ENCODE measurements around the gene PRDM16. TPM values are rescaled to one million over a fixed set of nuclear protein-coding genes. Genes with fewer than 3 reads are reported as not detected.

The PRDM16 gene
- total and polyA plus RNA-seq, 2 of the 4 experiments (the other 2 are of a cell fraction) = 0.02 TPM; not detected in 1

DNA sequence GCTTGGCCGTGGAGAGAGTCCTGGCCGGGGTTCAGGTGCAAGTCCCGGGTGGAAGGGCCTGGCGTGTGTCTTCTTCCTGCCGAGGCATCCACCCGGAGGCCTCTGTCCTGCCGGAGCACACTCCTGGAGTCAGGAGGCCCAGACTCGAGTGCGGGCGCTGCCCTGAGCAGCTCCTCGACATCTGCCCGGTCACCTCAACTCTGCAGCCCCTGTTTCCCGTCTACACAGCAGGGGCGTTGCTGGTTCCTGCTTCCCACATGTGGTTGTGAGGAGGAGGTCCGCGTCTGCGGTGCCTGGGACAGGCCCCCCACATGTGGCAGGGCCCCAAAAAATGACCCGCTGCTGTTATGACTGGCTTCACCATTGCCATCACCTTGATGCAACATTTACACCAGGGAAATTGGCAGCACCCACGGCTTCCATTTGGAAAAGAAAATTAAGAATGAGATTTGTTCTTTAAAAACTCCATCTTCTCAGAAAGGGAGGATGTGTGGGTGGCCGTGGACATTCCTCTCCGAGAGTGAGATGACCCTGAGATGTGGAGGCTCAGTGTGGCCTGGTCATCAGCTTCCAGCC is 169.8 kb downstream of the PRDM16 start:
- BruUV-seq (replicated peaks) = no TSS peak
- in situ Hi-C loops (cut with MboI; ENCODE audit: low sequenced_read_pairs) = loop anchor here (10.0 kb wide), 1 partner anchor 64 kb away; no protein-coding TSS in a partner anchor
- no peak overlapping the region for H2AK5ac ChIP-seq (ENCODE audit: low read depth, low read length)
- no peak overlapping the region for H3K18ac ChIP-seq (ENCODE audit: low read depth, low read length)
- no peak overlapping the region for H4K5ac ChIP-seq (ENCODE audit: low read depth, low read length)
- no peak for ATAC-seq (ENCODE audit: low read depth)
- no peak overlapping the region for H3K14ac ChIP-seq (replicated peaks; ENCODE audit: low read depth, low read length)
- no peak overlapping the region for H2AFZ ChIP-seq (replicated peaks; ENCODE audit: low read length, poor library complexity)
- H3K9ac ChIP-seq (ENCODE audit: low read depth, low read length) = no peak overlapping the region
- no peak overlapping the region for H3K4me2 ChIP-seq (ENCODE audit: low read depth, low read length)
- no peaks in the 10 kb centered on the region for H3K79me1 ChIP-seq (ENCODE audit: low read depth in 1 of 2, low read length in 2 of 2)
- no peaks in the 10 kb centered on the region for H3K9me1 ChIP-seq (ENCODE audit: insufficient read depth, low read length)
- H2BK120ac ChIP-seq (ENCODE audit: low read depth, low read length) = no peak overlapping the region
- dilution Hi-C loops (cut with HindIII; ENCODE audit: low sequenced_read_pairs, unreplicated experiment) = no loop called here
- no peak overlapping the region for H3K4me3 ChIP-seq (ENCODE audit: insufficient read depth, low read depth, low read length)
- POLR2A ChIA-PET (ENCODE audit: unreplicated experiment) = no interaction called here
- no peaks in the 10 kb centered on the region for H3K4me1 ChIP-seq (ENCODE audit: control insufficient read depth, insufficient read depth, low read length)
- no peak overlapping the region for H2BK15ac ChIP-seq (ENCODE audit: low read depth, low read length)
- peaks cover 4% of the 10 kb centered on the region for H3K9me3 ChIP-seq (ENCODE audit: control insufficient read depth, insufficient read depth, low read length)
- no peaks in the 10 kb centered on the region for H4K20me1 ChIP-seq (ENCODE audit: insufficient read depth, low read length)
- DNase-seq = no peak
- TF ChIP-seq CHD1 (IDR thresholded peaks at IDR 0.05; ENCODE audit: low read depth, low read length) = no peak
- no peak for TF ChIP-seq RAD21 (IDR thresholded peaks at IDR 0.05; ENCODE audit: low read length)
- TF ChIP-seq MAZ (IDR thresholded peaks at IDR 0.05; ENCODE audit: borderline replicate concordance, low read depth, low read length) = no peak
- TF ChIP-seq MXI1 (IDR thresholded peaks at IDR 0.05; ENCODE audit: borderline replicate concordance, low read depth, low read length) = no peak
- TF ChIP-seq NFE2L2 (IDR thresholded peaks at IDR 0.05; ENCODE audit: low read depth, low read length) = no peak
- TF ChIP-seq RCOR1 (IDR thresholded peaks at IDR 0.05; ENCODE audit: insufficient replicate concordance, low read length) = no peak
- TF ChIP-seq, protein P1, sequence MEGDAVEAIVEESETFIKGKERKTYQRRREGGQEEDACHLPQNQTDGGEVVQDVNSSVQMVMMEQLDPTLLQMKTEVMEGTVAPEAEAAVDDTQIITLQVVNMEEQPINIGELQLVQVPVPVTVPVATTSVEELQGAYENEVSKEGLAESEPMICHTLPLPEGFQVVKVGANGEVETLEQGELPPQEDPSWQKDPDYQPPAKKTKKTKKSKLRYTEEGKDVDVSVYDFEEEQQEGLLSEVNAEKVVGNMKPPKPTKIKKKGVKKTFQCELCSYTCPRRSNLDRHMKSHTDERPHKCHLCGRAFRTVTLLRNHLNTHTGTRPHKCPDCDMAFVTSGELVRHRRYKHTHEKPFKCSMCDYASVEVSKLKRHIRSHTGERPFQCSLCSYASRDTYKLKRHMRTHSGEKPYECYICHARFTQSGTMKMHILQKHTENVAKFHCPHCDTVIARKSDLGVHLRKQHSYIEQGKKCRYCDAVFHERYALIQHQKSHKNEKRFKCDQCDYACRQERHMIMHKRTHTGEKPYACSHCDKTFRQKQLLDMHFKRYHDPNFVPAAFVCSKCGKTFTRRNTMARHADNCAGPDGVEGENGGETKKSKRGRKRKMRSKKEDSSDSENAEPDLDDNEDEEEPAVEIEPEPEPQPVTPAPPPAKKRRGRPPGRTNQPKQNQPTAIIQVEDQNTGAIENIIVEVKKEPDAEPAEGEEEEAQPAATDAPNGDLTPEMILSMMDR (conservative IDR thresholded peaks at IDR 0.05; ENCODE audit: low read depth, low read length) = no peak
- no peak for TF ChIP-seq MAFK (IDR thresholded peaks at IDR 0.05; ENCODE audit: low read depth, low read length)
- no peak for TF ChIP-seq BHLHE40 (IDR thresholded peaks at IDR 0.05; ENCODE audit: low read depth, low read length)
- TF ChIP-seq POLR2A (IDR thresholded peaks at IDR 0.05; ENCODE audit: low read depth, low read length) = no peak
- no peak for TF ChIP-seq RFX5 (IDR thresholded peaks at IDR 0.05; ENCODE audit: low read depth, low read length)
- TF ChIP-seq, protein P2, sequence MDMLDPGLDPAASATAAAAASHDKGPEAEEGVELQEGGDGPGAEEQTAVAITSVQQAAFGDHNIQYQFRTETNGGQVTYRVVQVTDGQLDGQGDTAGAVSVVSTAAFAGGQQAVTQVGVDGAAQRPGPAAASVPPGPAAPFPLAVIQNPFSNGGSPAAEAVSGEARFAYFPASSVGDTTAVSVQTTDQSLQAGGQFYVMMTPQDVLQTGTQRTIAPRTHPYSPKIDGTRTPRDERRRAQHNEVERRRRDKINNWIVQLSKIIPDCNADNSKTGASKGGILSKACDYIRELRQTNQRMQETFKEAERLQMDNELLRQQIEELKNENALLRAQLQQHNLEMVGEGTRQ (IDR thresholded peaks at IDR 0.05; ENCODE audit: low read depth, low read length) = no peak
- TF ChIP-seq, protein P3, sequence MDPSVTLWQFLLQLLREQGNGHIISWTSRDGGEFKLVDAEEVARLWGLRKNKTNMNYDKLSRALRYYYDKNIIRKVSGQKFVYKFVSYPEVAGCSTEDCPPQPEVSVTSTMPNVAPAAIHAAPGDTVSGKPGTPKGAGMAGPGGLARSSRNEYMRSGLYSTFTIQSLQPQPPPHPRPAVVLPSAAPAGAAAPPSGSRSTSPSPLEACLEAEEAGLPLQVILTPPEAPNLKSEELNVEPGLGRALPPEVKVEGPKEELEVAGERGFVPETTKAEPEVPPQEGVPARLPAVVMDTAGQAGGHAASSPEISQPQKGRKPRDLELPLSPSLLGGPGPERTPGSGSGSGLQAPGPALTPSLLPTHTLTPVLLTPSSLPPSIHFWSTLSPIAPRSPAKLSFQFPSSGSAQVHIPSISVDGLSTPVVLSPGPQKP (IDR thresholded peaks at IDR 0.05; ENCODE audit: borderline replicate concordance, low read depth, low read length) = no peak
- no peak for TF ChIP-seq CEBPB (IDR thresholded peaks at IDR 0.05; ENCODE audit: low read depth, low read length)
- TF ChIP-seq FOS (IDR thresholded peaks at IDR 0.05; ENCODE audit: low read depth, low read length) = no peak
- no peak for TF ChIP-seq SMC3 (IDR thresholded peaks at IDR 0.05; ENCODE audit: low read depth, low read length)
- WGBS, 2 experiments (ENCODE audit: extremely low coverage in 2 of 2, insufficient read length in 1 of 2) = 11% methylated on average over 4 of the region's 21 CpGs; no CpG with 5 or more reads in 1 of the 2 experiments
- no peaks in the 10 kb centered on the region; the same call in 1 of the 2 replicates for H3K27me3 ChIP-seq (ENCODE audit: control insufficient read depth, insufficient read depth, low read length)
- no peak overlapping the region for H4K91ac ChIP-seq (ENCODE audit: insufficient read depth, low read depth, low read length)
- intact Hi-C loops (cut with micrococcal nuclease) = no loop called here
- no peak overlapping the region for H2AK9ac ChIP-seq (replicated peaks; ENCODE audit: low read depth, low read length, poor library complexity)
- H3K23ac ChIP-seq (ENCODE audit: low read depth, low read length) = no peak overlapping the region
- no peak overlapping the region for H2BK5ac ChIP-seq (ENCODE audit: low read depth, low read length, poor library complexity, severe bottlenecking)
- no peak overlapping the region for H3K4ac ChIP-seq (ENCODE audit: low read depth, low read length)
- no peak overlapping the region for H3K27ac ChIP-seq (ENCODE audit: insufficient read depth, low read length)
- H4K8ac ChIP-seq (ENCODE audit: low read depth in 2 of 2, low read length in 2 of 2) = no peak overlapping the region
- CTCF ChIA-PET = no interaction called here
- no peak overlapping the region for H3K56ac ChIP-seq (ENCODE audit: extremely low read depth, insufficient read depth, low read length)
- no peaks in the 10 kb centered on the region for H3K36me3 ChIP-seq (ENCODE audit: control insufficient read depth, insufficient read depth, low read length)
- no peak overlapping the region for H2BK20ac ChIP-seq (ENCODE audit: low read depth, low read length)
